ENCODE measurements around the gene CARD11.

- TF ChIP-seq POLR2A (IDR thresholded peaks at IDR 0.05) = no peak
- no peak for TF ChIP-seq CTCF (IDR thresholded peaks at IDR 0.05)
Observed at GRCh38 chr7:2975821-2976371, 67.8 kb downstream of the CARD11 start.
